ENCODE data around the gene PPP1R26.
"Not testable (repeated sequence)": the region's sequence is repeated elsewhere in the genome, so short reads cannot be mapped to it uniquely, and the experiment has no call there.

DNA sequence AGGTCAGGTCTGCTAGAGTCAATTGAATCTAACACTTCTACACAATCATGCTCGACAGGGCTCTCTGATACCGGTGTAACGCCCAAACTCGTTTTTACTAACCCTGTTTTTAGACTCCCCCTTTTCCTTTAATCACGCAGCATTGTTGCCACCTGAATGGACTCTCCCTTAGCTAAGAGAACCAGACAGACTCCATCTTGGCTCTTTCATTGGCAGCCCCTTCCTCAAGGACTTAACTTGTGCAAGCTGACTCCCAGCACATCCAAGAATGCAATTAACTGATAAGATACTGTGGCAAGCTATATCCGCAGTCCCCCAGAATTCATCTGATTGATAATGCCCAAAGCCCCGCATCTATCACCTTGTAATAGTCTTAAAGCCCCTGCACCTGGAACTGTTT is 40.1 kb upstream of the PPP1R26 start:
- TF ChIP-seq, protein P1, sequence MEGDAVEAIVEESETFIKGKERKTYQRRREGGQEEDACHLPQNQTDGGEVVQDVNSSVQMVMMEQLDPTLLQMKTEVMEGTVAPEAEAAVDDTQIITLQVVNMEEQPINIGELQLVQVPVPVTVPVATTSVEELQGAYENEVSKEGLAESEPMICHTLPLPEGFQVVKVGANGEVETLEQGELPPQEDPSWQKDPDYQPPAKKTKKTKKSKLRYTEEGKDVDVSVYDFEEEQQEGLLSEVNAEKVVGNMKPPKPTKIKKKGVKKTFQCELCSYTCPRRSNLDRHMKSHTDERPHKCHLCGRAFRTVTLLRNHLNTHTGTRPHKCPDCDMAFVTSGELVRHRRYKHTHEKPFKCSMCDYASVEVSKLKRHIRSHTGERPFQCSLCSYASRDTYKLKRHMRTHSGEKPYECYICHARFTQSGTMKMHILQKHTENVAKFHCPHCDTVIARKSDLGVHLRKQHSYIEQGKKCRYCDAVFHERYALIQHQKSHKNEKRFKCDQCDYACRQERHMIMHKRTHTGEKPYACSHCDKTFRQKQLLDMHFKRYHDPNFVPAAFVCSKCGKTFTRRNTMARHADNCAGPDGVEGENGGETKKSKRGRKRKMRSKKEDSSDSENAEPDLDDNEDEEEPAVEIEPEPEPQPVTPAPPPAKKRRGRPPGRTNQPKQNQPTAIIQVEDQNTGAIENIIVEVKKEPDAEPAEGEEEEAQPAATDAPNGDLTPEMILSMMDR (IDR thresholded peaks at IDR 0.05; ENCODE audit: poor library complexity), result not testable (repeated sequence)
- TF ChIP-seq EZH2phosphoT487 (IDR thresholded peaks at IDR 0.05; ENCODE audit: low read depth, severe bottlenecking, unreplicated experiment), result not testable (repeated sequence)

Data from hepatocyte (in vitro differentiated cells).